Lower lobe of right lung (tissue), 2 donors: ENCODE results near the gene LKAAEAR1. TPM values are rescaled to one million over a fixed set of nuclear protein-coding genes. Genes with fewer than 3 reads are reported as not detected.

Experiments used
- ATAC-seq, 2 donors: fragments of 200-7000 bp; cut with Tn5 transposase; one replicate each; pipeline ENCODE4 v1.9.1; 2020 to 2022; ENCODE audit warnings: mild to moderate bottlenecking in 2 of 2, moderate library complexity in 2 of 2
- DNase-seq: peaks from one replicate; pipeline ENCODE4 v3.0.0-alpha.2; 2020
- H3K27ac ChIP-seq: fragments of 200-600 bp; one replicate; pipeline ENCODE4 v1.8.0; 2022
- H3K27me3 ChIP-seq: fragments of 200-600 bp; one replicate; pipeline ENCODE4 v1.8.0; 2022; ENCODE audit warnings: low read depth
- H3K36me3 ChIP-seq: fragments of 200-600 bp; one replicate; pipeline ENCODE4 v1.8.0; 2022; ENCODE audit warnings: mild to moderate bottlenecking
- H3K4me1 ChIP-seq: fragments of 200-600 bp; one replicate; pipeline ENCODE4 v1.8.0; 2022
- H3K4me3 ChIP-seq: fragments of 200-600 bp; one replicate; pipeline ENCODE4 v1.8.0; 2022; ENCODE audit warnings: mild to moderate bottlenecking
- H3K9me3 ChIP-seq: fragments of 200-600 bp; one replicate; pipeline ENCODE4 v1.8.0; 2022
- CTCF ChIP-seq: fragments of 200-600 bp; IDR thresholded peaks from one replicate; pipeline ENCODE4 v1.8.0; 2022; ENCODE audit warnings: antibody characterized with exemption, mild to moderate bottlenecking
- intact Hi-C: fragments of 100-400 bp; cut with DNase I; formaldehyde crosslinking; loops from one replicate; pipeline ENCODE4 v1.11.0; 2022
- total RNA-seq: library from RNA; stranded (reverse); fragmentation: NEBNext Ultra II Directional; extraction: Animal tissue kit (Norgen Biotek cat#: 25700); gene quantifications from one replicate; pipeline ENCODE4 v1.2.1, GENCODE V29; 2021
- donor health status: DM: no; HTN: yes; CAD: no; lungs with severe emphysema.

LKAAEAR1 gene
- total RNA-seq, 1 donor from 2014 or later: 0.97 TPM

- no peak for TF ChIP-seq CTCF
- H3K27me3 ChIP-seq: peaks cover 36% of the 10 kb centered on the region
- peaks cover 11% of the 10 kb centered on the region for H3K4me1 ChIP-seq
- peak; percentile 26 for DNase-seq
- no peak overlapping the region for H3K4me3 ChIP-seq
- no peak overlapping the region for H3K27ac ChIP-seq
- ATAC-seq: no peak
- peaks cover 2% of the 10 kb centered on the region for H3K36me3 ChIP-seq
- no peaks in the 10 kb centered on the region for H3K9me3 ChIP-seq
- intact Hi-C loops: no loop called here
Measured at GRCh38 chr20:64103871-64104666, 19.9 kb upstream of the LKAAEAR1 start.

DNA sequence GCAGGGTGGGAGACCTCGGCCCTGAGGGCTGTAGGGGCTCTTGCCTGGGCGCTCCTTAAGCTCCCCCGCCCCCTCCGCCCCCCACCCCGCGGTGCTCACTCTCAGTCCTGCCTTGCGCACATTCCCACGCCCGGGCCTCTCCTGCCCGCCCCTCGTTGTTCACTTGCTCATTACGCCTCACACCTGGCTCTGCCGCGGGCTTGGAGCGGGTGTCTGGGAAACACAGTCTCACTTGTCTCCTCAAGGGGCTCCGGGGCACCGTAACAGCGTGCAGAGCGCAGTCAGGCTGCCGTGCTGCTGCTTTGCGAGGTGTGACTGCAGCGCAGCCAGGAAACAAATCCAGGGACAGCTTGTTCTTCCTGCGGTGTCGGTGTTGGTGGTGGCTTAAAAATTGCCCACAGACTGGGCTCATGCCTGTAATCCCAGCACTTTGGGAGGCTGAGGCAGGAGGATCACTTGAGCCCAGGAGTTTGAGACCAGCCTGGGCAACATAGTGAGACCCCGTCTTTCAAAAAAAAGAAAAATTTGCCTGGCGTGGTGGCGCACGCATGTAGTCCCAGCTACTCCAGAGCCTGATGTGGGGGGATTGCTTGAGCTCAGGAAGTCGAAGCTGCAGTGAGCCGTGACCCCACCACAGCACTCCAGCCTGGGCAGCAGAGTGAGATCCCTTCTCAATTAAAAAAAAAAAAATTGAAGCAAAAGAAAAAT is 18.6 kb upstream of the LKAAEAR1 start:
- ATAC-seq: no peak
- peak overlapping the region; percentile 41 for H3K4me3 ChIP-seq
- H3K36me3 ChIP-seq: peaks cover 9% of the 10 kb centered on the region
- no peaks in the 10 kb centered on the region for H3K9me3 ChIP-seq
- peaks cover 11% of the 10 kb centered on the region for H3K4me1 ChIP-seq
- H3K27ac ChIP-seq: no peak overlapping the region
- intact Hi-C loops: no loop called here
- TF ChIP-seq CTCF: no peak
- DNase-seq: peak; percentile 45
- peaks cover 36% of the 10 kb centered on the region for H3K27me3 ChIP-seq

- Histone ChIP-seq H3K4me1 (peaks cover 11% of the 10 kb centered on the region), H3K4me3 (peak overlapping the region; percentile 41), H3K27me3 (peaks cover 36% of the 10 kb centered on the region), H3K27ac (no peak overlapping the region), H3K9me3 (no peaks in the 10 kb centered on the region), H3K36me3 (peaks cover 9% of the 10 kb centered on the region)
- DNase-seq (peak; percentile 63), ATAC-seq (peak; percentile 67 to 79)
- peak; percentile 64 for TF ChIP-seq CTCF
- intact Hi-C loops: no loop called here
Measured at GRCh38 chr20:64101731-64102621, 17.8 kb upstream of the LKAAEAR1 start.

GRCh38 chr20:64100946-64101688 is 16.9 kb upstream of the LKAAEAR1 start:
- Histone ChIP-seq H3K36me3 (peaks cover 9% of the 10 kb centered on the region), H3K4me3 (no peak overlapping the region), H3K27ac (no peak overlapping the region), H3K9me3 (no peaks in the 10 kb centered on the region), H3K4me1 (peaks cover 11% of the 10 kb centered on the region), H3K27me3 (peaks cover 39% of the 10 kb centered on the region)
- TF ChIP-seq CTCF: no peak
- DNase-seq (no peak), ATAC-seq (no peak)
- intact Hi-C loops: no loop called here

- H3K4me3 ChIP-seq: no peak overlapping the region
- H3K36me3 ChIP-seq: peaks cover 9% of the 10 kb centered on the region
- intact Hi-C loops: no loop called here
- H3K4me1 ChIP-seq: peaks cover 11% of the 10 kb centered on the region
- ATAC-seq: no peak
- no peak for TF ChIP-seq CTCF
- no peak overlapping the region for H3K27ac ChIP-seq
- H3K9me3 ChIP-seq: no peaks in the 10 kb centered on the region
- H3K27me3 ChIP-seq: peaks cover 40% of the 10 kb centered on the region
- no peak for DNase-seq
Measured at GRCh38 chr20:64100566-64100888, 16.3 kb upstream of the LKAAEAR1 start.
